HG03039 (cell line): Measurements from ENCODE around the gene NUP210.
"Not testable (repeated sequence)": the region's sequence is repeated elsewhere in the genome, so short reads cannot be mapped to it uniquely, and the experiment has no call there.

Experiments
- ATAC-seq: cut with Tn5 transposase; IDR thresholded peaks from one replicate; pipeline ENCODE4 v1.9.1; 2021; ENCODE audit warnings: mild to moderate bottlenecking, moderate library complexity; ENCODE audit not compliant: unreplicated experiment

The NUP210 gene

DNA sequence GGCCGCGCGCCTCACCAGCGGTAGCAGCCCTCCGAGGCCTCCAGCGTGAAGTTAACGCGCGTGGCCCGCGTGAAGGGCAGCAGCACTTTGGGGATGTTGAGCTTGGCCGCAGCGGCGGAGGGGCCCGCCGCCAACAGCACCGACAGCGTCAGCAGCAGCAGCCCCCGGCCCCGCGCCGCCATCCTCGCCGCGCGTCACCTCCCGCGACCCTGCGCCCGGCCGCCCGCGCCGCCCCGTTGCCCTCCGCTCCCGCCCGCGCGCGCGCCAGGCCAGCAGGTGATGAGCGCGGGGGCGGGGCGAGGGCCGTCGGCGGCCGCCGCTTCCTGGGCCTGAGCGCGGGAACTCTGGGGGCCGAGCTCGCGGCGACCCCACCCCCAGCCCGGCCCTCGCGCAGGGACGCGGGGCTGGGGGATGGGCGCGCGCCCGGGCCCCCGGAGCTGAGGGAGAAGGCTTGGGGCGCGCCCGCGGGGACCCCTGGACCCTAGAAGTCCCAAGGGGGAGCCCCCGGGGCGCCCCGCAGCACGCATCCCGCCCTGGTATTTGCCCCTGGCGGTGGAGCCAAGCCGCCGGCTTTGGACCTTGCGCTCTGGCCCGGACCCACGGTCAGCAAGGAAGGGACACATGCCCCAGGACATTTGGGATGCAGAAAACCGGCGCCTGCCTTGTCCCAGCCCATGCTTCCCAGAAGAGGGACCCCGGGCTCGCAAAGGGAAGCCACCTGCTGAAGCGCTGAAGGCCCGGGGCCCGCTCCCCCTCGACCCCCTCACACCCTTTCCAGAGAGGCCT lies at the start of gene NUP210:
NUP210 (minus strand) TSS at position 278 of the 786 bp plus-strand sequence; CDS start at position 182, 96 bp downstream.
- peak; percentile 47 for ATAC-seq

DNA sequence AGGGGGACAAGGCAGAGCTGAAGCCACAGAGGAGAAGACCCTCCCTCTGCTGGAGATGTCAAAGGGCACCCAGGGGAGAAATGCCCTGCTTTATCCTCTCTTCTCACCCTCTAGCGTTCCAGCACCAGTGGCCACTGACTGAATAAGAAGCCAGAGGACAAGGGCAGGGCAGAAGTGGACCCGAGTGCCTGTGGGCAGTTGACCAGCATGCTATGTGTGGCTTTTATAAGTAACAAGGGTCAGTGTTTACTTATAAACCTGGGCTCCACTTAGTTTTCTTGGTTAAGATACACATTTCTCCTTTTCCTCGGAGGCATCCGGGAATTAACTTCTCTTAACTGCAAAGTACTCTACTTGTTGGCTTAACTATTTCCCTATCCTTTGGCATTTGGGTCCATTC lies 46.7 kb upstream of the NUP210 start:
- ATAC-seq = no peak

DNA sequence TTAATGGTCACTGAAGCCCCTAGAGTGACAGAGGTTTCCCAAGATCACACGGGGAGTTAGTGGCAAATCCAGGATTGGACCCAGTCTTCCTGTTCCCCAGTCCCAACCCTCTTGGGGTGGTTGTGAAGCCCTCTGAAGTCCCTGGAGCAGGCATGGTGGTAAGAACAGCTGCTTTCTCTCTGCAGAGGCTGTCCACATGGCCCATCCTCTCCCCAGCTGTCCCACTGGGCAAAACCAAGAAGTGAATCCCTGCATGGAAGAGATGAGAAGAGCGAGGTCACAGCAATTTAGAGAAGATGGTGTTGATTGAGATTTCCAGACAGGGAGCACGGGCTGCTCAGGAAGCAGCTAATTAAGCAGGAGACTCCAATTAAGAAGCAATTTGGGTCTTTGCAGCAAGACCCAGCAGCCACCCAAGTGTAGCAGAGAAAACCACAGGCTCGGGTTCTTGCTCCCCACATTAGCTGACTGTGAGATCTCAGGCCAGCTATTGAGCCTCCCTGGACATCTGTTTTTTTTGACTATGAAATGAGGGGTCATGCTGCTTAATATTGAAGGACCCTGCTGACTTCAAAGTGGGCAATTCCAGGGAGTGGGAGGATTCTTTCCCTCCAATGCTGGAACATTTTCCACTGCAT lies 45.2 kb upstream of the NUP210 start:
- no peak for ATAC-seq

DNA sequence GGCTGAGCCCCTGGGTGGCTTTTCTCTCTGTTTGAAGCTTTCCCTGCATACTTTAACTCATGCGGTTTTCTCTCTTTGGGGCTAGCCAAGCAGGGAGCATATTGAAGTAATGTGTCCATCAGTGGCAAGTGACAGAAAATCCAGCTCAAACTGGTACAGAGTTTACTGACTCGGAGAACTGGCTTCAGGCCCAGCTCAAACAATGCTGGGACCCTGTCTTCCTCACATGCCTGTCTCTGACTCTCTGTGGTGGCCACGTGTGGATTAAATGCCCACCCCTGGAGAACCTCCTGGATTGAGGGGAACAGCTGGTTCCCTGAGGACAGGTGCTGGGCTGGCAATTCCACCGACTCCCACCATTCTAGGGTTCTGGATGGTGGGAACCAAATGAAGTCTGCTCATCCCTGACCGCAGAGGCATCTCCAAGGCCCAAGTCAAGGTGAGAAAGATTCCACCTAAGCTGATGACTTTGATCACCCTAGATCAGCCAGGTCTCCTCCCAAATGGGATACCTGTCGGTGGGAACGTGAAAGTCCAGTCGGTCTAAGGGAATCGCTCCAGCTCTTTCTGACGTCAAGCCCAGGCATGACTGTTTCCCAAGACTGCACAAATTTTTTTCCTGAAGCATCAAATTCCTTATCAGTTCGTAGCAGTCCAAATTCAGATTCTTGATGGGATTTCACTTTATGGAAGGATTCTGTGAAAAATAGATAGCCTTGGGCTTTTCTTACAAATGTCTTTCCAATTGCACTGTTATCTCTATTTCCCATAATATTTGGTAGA lies 43.7 kb upstream of the NUP210 start:
- ATAC-seq = no peak

DNA sequence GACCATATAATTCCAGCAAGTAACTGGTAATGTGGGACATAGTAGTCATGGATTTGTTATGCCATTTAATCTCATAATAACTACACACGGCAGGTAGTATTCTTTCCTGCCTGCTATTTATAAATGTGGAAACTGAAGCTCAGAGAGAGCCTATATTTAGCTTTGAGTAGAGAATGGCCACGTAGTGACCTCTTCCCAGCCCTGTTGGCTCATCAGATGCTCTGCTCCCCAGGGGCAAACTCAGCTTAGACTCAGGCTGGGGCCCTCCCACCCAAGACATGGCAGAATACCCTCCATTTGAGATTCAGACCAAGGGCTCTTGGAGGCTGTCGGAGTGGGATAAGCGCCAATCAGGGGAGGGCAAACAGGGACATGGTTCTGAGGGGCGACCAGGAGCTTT lies 42.7 kb upstream of the NUP210 start:
- ATAC-seq = no peak

DNA sequence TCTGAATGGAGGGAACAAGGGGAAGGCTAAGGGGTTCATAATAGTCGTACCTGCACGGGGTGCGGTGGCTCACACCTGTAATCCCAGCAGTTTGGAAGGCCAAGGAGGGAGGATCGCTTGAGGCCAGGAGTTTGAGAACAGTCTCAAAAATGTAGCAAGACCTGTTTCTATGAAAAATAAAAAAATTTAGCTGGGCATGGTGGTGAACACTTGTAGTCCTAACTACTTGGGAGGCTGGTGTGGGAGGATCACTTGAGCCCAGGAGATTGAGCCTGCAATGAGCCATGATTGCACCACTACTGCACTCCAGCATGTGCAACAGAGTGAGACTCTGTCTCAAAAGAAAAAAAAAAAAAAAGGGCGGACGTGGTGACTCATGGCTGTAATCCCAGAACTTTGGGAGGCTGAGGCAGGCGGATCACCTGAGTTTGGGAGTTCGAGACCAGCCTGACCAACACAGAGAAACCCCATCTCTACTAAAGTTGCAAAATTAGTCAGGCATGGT lies 42.1 kb upstream of the NUP210 start:
- ATAC-seq = no peak

DNA sequence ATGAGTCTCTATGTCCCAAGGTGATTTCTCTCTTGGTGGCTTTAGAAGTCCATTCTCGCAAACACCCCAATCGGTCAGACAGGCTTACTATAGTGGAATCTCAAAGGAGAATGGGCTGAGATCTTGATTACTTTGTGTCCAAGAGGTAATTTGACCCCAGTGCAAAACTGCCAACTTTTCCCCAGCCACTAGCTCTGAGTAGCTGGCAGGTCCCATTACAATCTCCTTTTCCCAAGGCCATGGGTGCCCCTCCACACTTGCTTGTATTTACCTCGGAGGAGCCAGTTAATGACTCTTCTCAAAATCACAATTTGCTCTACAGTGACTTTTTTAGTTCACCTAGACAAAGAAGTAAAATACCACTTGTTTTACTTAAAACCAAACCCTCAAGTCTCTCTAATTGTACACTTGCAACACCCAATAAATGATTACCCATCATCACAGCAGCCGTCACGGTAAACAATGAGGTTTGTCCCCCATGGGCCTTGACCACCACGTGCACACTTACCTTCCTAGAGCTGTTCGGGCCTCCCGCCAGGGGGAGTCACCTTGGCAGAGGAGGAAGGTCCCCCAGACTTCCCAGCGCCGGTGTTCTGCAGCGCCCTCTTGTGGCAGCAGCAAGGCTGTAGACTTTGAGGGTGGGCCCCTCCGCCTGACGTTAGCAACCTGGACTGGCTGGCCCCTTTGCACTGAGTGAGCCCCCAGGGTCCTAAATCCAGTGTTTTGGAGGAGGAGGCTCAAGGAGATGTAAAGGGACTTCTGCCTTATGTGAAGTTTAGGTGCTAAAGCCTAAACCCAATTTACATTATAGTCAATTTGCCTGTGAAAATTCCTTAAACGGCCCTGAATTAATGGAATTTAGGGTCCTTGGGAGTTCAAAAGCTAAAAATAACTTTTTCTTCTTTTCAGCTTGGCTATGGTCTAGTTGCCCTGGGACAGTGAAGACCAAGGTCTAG lies 41.3 kb upstream of the NUP210 start:
- ATAC-seq = no peak

DNA sequence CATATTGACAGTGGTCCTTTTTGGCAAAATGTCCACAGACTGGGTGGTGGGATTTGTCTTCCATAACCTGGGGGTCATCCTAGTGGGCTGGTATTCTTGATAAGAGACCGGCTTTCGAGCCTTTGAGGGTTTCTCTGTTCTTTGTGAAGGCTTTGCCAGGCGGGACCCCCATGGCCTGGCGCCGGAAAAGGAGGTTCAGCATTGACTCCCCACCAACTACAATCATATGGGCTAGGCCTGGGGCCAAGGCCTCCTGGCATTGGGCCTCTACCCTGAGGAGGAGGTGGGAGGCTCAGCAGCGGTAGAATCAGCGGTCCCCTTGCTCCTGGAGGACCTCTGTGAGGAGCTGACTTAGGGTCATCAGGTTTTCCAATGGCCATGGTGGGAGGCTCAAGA lies 40.2 kb upstream of the NUP210 start:
- ATAC-seq = no peak

DNA sequence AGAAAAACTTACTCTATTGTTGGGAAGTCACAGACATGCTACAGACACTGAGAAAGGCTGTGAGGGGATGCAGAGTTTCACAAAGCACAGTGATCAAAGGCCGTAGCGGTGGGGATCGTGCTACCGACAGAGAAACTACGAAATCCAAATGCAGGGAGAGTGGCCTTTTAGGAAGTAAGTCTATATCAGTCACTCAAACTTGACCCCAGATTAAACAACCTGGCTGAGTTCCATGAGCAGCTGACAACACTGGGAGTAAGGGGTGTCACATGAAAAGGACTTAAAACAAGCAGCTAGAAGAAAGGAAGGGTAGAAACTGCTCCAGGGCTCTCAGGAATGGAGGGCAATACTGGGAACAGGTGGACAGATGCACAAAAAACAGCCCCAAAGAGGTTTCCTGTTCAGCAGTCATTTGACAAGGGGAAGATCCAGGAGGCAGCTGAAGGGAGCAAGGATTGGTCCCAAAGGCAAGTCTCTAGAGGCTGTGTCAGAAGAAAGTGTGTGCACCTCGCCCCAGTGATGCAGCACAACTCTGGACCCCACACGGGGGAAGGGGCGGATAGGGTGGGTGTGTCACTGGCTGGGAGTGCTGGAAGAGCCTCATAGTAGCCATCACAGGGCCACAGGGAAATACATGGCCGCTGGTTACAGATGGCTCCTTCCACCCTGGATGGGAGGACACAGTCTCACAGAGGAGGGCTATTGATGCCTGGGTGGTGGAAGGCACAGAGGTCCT lies 39.7 kb upstream of the NUP210 start:
- no peak for ATAC-seq

DNA sequence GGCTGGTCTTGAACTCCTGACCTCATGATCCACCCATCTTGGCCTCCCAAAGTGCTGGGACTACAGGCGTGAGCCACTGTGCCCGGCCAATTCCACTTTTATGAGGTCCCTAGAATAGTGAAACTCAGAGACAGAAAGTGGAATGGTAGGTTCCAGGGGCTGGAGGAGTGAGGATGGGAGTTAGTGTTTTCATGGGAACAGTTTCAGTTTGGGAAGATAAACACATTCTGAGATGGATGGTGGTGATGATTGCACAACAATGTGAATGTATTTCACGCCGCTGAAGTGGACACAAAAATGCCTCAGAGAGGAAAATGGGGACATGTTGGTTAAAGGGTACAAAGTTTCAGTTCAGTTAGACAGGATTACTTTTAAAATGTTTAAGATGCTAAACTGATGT lies 37.5 kb upstream of the NUP210 start:
- ATAC-seq = no peak

DNA sequence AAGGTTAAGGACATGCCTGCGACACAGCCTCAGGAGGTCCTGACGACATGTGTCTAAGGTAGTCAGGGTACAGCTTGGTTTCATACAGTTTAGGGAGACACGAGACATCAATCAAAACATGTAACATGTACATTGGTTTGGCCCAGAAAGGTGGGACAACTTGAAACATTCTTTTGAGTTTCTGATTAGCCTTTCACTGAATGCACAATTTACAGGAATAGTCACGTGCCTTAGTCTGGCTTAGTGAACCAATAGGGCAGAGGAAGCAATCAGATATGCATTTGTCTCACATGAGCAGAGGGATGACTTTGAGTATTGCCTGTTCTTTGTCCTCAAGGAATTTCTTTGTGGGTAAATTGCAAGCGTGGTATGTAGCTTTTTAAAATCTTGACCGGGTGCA lies 35.5 kb upstream of the NUP210 start:
- ATAC-seq = no peak

DNA sequence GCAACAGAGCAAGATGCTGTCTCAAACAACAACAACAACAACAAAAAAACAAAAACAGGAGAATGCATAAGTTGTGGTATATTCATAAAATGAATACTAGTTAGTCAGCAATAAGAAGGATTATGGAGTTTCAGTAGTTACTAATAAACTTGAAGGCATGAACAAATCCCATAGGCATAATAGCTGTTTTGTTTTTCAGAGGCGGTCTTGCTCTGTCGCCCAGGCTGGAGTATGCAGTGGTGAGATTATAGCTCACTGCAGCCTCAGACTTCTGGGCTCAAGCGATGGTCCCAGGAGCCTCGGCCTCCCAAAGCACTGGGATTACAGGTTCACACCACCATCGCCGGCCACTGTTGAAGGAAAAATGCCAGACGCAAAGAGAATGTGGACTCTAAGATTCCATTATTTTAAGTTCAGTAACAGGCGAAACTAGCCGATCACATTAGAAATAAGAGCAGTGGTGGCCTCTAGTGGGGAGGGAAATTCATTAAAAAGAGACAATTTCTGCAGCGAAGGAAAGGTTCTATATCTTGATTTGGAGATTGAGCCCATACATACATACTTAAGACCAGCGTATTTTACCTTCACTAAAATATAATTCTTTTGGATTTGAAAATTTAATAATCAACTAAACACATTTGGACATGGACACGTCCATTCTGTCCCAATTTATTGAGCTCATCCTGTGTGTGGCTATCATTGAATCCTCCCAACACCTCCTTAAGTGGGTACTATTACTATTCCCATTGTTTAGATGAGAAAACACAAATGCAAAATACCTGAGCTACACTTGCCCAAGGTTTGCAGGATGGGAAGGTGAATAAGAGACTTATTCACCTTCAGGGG lies 32.6 kb upstream of the NUP210 start:
- no peak for ATAC-seq

DNA sequence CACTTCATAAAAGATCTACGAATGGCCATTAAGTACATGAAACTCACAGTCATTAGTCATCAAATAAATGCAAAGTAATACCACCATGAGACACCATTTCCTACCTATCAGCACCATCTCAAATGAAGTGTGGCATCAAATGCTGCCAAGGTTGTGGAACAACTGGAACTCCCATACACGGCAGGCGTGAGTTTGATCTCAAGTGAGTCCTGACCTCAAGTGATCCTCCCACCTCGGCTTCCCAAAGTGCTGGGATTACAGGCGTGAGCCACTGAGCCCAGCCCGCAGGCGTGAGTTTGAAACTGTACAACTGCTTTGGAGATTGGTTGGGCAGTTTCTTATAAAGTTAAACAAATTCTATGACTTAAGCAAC lies 31.2 kb upstream of the NUP210 start:
- ATAC-seq = no peak

DNA sequence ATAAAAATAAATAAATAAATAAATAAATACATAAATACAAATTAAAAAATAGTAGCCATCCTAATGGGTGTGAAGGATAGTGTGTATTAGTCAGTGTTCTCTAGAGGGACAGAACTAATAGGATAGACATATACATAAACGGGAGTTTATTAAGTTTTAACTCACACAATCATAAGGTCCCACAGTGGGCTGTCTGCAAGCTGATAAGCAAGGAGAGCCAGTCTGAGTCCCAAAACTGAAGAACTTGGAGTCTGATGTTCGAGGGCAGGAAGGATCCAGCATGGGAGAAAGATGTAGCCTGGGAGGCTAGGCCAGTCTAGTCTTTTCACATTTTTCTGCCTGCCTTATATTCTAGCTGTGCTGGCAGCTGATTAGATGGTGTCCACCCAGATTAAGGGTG lies 22.8 kb upstream of the NUP210 start:
- ATAC-seq = not testable (repeated sequence)

DNA sequence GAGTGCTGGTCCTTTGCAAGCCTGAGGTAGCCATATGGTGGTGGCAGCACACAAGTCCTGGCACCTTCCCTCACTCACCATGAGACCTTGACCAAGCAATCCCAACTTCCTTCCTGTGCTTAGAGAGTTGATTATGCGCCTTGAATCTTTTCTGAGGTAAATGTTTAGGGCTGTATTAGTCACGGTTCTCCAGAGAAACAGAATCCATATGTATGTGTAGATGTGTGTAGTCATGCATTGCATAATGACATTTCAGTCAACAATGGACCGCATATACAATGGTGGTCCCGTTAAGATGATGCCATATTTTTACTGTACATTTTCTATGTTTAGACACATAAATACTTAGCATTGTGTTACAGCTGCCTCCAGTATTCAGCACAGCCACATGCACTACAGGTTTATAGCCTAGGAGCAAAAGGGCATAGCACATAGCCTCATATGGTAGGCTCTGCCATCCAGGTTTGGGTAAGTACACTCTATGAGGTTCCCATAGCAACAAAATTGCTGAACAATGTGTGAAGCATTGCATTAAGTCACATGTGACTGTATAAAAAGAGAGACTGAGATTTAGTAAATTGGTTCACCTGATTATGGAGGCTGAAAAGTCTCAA lies 20.2 kb upstream of the NUP210 start:
- no peak for ATAC-seq

DNA sequence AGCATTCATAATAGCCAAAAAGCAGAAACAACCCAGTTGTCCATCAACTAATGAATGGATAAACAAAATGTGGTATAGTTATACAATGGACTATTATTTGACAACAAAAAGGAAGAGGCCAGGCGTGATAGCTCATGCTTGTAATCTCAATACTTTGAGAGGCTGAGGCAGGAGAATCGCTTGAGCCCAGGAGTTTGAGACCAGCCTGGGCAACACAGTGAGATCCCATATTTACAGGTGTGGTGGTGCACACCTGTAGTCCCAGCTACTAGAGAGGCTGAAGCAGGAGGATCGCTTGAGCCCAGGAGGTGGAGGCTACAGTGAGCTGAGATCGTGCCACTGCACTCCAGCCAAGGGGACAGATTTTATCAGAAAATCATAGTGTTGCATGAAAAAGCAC lies 16.1 kb upstream of the NUP210 start:
- ATAC-seq = not testable (repeated sequence)

DNA sequence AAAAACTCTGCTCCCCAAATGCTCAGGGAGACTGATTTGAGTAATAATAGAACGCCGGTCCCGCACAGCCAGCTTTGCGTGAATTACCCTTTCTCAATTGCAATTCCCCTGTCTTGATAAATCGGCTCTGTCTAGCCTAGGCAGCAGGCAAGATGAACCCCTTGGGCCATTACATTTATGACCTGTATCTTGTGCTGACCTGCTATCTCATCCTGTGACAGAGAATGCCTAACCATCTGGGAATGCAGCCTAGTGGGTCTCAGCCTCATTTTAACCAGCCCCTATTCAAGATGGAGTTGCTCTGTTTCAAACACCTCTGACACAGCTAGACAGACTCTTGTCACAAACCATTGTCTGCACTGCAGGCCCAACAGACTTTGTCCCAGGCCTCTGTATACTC lies 13.8 kb upstream of the NUP210 start:
- ATAC-seq = no peak

DNA sequence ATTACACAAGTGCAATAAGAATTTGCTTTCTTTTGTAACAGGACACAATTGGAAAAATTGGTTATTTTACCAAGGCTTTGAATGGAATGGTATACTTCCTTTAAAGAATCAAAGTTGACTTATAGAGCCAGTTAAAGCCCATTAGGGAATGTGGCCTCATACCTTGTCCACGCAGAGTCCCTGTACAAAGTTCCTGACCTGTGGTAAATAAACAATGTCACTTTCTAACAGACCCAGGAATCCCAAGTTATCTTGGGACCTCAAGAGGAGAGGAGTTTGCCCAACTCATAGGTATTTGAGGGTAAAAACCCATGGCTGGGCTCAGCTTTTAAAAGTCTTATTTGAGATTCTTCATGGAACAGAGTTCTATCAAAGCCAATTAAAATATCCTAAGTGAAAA lies 12.0 kb upstream of the NUP210 start:
- ATAC-seq = no peak
